ENCODE results near the gene C19orf85. TPM values are rescaled to one million over a fixed set of nuclear protein-coding genes. Genes with fewer than 3 reads are reported as not detected.
A peak's percentile ranks its signal among the peaks of the same experiment; 100 is the strongest.
"Not testable (repeated sequence)": the region's sequence is repeated elsewhere in the genome, so short reads cannot be mapped to it uniquely, and the experiment has no call there.

The C19orf85 gene
- not detected in 2 replicates for total RNA-seq

DNA sequence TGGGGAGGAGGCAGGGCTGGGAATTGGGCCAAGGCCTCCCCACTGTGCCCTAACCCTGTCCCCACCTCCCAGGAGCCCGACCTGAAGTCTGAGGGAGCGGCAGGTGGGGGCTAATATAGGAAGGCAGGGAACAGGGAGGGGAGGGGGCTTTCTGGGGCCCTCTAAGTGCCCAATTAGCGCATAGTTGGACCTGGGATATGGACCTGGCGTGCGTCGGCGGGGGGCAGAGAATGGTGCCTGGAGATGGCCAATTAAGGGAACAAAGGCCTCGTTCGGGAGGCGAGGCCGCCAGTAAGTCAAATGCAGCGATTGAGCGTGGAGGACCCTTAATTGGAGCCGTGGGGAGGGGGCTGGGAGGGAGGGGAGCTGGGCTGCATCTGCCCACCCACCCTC lies at the start of gene C19orf85:
Gene C19orf85, minus strand, starts transcription at position 90 of the 393 bp plus-strand sequence. CDS start 197 bp downstream, outside the sequence.
- DNase-seq, result no peak

DNA sequence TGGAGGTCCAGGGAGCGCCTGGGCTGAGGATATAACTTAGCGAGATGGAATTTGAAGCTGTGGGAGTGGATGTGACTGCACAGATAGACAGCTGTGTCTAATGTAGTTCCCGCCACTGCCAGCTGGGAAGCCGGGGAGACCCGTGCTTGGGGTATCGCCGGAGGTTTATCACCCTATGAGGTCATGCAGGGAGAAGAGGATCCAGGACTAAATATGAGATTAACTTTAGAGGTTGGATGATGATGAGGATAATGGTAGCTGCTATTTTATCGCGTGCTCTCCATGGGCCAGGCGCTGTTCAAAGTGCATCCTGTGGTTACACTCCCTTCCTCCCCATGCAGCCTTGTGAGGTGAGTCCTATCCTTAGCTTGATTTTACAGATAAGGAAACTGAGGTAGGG lies 43.6 kb upstream of the C19orf85 start:
- DNase-seq, result no peak

DNA sequence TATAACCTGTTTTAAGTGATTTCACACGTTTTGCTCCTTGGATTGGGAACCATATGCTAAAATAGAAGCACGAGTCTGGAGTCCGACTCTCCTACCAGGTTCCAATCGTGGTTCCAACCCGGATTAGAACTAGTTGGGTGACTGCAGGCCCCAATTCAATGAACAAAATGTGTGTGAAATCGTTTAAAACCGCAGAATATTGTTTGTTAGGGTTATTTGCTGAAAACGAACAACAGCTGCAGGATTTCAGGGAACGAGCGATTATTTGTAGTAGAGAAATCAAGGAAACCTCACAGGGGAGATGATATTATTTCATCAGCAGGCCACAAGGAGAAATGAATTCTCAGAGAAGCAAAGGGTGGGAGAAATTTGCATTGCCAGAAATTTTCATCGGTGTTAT lies 40.4 kb upstream of the C19orf85 start:
- DNase-seq, result no peak

DNA sequence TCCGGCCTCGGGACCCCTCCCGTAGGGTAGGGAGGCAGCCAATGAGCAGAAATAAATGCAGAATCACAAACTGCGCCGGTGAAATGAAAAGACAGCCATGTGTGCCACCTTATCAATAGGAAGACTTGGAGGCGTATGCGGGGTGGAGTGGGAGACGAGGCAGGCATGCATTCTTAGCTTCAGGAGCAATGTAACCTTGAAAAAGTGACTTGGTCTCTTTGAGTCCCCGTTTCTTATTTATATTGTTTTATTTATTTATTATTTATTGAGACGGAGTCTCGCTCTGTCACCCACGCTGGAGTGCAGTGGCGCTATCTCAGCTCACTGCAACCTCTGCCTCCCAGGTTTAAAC lies 39.7 kb upstream of the C19orf85 start:
- no peak for DNase-seq

DNA sequence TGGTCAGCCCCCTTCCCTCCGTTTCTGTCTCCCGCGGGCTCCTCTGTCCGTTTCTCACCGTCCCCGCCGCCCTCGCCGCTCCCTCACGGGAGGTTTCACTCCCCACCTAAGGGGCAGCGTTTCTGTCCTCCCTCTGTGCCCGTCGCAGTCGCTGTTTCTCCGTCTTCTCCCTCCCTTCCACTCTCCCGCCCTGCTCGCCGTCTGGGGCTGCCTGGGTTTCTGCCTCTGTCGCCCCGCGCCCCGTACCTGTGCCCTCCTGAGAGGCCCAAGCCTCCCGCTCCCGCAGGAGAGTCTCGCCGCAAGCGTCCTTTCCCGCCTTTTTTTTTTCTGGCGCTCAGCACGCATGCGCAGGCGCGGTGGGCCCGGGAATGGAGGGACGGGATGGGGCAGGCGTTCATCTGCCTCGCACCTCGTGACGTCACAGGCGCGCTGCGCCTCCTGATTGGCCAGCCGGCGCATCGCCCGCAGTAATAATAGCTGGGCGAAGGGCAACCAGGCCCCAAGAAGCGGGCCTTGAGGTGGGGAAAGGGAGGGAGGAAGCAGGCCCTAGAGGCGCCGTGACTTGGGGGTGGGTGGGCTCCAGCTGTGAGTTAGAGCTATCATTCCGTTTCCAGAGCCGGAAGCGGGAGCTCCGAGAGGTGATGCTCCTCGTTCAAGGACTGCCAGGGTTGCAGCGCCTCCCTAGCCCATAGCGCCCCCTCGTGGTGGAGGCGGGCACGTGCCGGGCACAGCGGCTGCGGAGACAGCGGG lies 39.1 kb upstream of the C19orf85 start:
- DNase-seq, result peak; percentile 95

DNA sequence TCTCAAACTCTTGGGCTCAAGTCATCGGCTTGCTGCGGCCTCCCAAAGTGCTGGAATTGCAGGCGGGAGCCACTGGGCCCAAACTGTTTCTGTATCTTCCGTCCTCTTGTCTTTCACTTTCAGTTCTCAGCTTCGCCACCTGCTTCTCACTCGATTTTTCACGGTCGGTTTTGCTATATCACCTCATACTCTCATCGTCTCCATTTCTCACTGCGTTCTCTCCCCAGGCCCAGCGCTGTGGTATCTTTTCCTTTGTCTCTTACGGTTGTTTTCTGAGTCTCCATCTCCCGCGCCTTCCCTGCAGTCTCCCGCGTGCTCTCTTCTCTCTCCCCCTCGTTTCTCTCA lies 38.6 kb upstream of the C19orf85 start:
- no peak for DNase-seq

DNA sequence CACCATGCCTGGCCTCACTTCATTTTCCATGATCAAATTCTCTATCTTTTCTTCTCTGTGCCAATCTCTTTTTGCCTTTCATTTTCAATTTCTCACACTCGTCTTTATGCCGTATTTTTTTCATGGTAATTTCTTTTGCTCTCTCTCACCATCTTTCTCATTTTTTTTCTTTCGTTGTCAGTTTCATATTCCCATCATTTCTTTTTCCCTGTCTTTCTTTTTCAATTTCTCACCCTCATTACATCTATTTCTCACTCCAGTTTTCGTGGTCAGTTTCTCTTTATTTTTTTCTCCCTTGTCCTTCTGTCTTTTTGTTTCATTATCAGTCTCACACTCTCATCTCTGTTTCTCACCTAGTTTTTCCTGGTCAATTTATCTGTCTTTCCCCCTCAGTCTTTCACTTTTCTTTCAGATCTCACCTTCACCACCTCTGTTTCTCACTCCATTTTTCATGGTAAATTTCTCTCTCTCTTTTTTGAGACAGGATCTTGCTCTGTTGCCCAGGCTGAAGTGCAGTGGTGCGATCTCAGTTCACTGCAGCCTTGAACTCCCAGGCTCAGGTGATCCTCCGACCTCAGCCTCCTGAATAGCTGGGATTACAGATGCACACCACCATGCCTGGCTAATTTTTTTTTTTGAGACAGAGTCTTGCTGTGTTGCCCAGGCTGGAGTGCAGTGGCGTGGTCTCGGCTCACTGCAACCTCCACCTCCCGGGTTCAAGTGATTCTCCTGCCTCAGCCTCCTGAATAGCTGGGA lies 37.8 kb upstream of the C19orf85 start:
- no peak for DNase-seq

DNA sequence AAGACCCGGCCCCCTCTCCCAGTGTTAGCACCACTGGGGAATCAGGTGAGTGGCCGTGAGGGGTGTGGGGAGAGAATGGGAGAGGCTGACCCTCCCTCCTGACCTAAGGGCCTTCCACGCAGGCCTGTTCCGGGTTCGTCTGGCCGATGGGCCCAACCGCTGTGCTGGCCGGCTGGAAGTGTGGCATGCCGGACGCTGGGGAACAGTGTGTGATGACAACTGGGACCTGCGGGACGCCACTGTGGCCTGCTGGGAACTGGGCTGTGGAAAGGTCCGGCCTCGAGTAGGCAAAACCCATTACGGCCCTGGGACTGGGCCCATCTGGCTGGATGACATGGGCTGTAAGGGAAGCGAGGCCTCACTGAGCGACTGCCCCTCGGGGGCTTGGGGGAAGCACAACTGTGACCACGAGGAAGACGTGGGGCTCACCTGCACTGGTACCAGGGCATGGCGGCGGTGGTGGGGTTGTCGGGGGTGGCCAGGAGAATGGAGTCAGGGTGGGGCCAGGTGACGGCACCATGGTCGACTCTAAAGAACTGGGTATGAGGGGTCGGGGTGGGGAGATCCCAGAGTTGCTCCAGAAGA lies 35.9 kb upstream of the C19orf85 start:
- DNase-seq, result no peak

DNA sequence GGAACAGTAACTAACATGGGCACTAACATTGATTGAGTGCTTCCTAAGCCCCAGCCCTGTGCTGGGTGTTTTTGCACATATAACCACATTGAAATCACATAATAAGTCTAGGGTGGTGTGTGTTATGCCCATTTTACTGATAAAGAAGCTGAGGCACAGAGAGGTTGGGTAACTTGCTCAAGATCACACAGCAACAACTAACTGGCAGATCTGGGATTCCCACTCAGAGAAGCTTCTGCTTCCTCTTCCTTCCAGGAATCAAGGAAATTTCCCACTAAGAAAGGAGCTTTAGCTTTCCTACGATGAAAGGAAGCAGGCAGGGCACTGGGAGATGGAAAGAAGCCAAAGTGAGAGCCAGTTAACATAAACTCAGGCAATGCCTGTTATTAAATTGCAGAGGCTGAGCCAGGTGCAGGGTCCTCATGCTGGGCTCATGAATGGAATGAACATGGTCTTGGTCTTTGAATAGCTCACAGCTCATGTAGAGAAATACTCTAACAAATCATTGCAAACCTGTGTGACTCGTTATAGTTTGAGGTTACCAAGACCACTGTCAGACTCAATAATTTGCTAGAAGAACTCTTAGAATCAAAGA lies 33.8 kb upstream of the C19orf85 start:
- DNase-seq, result no peak

DNA sequence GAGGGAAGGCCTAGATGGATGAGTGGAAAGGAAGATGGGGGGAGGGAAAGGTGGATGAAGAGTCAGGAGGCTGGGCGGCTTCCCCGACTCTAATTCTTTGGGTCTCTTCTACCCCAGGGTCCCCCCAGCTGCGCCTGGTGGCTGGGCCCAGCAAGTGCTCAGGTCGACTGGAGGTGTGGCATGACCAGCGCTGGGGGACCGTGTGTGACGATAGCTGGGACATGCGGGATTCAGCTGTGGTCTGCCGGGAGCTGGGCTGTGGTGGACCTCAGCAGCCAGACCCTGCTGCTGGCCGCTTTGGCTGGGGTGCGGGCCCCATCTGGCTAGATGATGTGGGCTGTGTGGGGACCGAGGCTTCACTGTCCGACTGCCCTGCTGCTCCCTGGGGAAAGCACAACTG lies 33.2 kb upstream of the C19orf85 start:
- DNase-seq, result no peak

DNA sequence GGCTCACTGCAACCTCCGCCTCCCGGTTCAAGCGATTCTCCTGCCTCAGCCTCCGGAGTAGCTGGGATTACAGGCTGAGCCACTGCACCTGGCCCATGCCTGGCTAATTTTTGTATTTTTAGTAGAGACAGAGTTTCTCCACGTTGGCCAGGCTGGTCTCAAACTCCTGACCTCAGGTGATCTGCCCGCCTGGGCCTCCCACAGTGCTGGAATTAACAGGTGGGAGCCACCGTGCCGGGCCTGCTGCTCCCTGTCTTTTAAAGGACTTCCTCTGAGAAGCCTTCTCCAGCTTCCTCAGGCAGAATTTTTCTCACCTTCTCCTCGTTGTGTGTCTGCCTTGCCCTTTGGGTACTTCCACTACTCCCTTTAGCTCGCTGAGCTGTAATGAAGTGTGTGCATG lies 32.3 kb upstream of the C19orf85 start:
- not testable (repeated sequence) for DNase-seq

DNA sequence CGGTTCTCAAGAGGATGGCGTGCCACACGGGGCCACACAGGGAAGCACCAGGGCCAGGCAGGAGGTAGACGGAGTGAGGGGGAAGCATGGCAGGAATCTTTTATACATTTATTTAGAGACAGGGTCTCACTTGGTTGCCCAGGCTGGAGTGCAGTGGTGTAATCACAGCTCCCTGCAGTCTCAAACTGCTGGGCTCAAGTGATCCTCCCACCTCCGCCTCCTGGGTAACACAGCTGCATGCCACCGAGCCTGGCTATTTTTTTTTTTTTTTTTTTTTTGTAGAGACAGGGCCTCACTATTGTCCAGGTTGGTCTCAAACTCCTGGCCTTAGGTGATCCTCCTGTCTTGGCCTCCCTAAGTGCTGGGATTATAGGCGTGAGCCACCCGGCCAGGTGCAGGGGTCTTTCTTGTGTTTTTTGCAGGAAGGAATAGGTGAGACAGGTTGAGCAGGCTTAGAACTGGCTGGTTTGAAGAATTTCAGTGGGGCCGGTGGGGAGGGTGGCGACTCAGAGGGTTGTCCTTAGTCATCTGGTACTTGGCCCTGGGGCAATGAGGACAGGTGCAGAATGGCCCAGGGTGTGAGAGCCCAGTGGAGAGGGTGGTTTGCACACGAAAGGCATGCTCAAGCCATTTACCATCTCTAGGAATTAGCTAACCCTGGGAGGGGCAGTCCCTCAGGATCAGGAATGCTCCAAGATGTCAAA lies 31.2 kb upstream of the C19orf85 start:
- DNase-seq, result no peak

DNA sequence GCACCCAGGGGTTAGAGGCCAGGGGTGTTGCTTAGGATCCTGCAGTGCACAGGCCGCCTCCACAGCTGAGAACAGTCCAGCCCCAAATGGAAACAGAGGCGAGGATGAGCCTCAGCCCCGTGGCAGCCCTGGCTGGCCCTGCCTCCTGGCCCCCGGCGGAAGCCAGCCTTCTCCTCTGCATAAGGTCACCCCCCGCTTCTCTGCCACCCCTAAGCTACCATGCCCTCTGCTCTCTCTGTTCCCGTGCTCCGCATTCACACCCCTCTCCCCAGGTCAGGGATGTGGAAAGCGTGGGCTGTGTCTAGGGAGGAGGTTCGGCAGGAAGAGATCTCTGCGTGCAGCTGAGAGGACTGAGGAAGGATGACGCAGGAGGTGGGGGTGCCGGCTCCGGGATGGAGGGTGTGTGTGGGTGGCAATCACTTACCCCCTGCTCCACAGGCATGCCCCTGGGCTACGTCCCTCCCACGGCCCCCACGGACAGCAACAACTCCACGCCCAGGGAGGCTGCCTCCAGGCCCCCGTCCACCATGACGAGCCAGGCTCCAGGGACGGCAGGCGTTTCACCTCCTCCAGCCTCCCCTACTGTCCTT lies 29.7 kb upstream of the C19orf85 start:
- DNase-seq, result peak; percentile 65

DNA sequence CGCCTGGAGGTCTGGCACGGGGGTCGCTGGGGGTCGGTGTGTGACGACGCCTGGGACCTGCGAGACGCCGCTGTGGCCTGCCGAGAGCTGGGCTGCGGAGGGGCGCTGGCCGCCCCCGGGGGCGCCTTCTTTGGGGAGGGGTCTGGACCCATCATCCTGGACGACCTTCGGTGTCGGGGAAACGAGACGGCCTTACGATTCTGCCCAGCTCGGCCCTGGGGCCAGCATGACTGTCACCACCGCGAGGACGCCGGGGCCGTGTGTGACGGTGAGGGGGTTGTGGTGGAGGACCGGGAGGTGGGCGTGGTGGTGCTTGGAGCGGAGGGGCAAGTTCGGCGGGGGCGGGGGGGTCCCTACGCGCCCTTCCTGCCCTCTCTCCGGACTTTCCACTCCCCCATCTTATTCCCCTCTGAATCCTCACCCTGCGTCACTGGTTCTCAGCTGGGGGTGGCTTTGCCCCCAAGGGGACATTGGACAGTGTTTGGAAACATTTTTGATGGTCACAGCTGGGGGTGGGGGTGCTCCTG lies 29.2 kb upstream of the C19orf85 start:
- DNase-seq, result no peak

DNA sequence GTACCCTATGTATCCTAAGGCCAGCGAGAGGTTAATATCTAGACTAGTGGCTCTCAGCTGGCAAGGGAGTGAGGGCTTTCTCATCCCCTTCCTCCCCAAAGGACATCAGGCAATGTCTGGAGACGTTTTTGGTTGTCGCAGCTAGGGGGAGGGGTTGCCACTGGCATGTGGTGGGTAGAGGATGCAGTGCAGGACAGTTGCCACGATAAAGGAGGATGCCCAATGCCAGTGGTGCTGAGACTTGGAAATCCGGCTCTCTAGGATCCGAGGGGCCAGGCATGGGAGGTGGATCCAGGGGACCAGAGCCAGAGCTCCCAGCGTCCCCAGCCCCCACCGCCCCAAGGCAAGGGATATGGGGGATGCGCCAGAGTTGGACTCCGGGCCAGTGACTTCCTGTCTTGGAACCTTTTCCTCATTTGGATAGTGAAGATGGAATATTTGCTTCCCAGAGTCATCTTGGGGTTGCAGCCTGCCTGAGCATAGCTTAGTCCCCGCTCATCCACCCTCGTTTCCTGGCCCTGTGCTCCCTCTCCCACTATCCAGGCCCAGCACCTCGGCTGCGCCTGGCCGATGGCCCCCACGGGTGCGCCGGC lies 28.6 kb upstream of the C19orf85 start:
- no peak for DNase-seq

DNA sequence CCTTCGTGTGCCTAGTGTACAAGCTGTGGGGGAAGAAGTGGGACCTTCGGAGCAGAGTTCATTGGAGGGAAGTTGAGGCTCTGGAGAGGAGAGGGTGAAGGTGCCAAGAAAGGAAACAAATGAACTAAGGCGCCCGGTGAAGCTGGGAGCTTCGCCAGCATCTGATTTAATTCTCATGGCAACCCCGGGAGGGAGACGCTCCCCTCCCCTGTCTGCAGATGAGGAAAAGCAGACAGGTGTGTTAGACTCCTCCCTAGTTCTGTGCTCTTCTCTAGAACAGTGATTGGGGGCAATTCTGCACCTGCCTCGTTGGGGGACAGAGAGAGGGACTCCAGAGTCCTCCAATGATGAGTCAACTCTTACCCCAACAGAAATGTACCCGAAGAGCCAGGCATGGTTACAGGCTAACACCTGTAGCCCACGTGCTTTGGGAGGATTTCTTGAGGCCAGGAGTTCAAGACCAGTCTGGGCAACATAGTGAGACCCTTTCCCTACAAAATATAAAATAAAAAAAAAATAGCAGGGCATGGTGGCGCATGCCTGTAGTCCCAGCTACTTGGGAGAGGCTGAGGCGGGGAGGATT lies 27.9 kb upstream of the C19orf85 start:
- DNase-seq, result no peak

DNA sequence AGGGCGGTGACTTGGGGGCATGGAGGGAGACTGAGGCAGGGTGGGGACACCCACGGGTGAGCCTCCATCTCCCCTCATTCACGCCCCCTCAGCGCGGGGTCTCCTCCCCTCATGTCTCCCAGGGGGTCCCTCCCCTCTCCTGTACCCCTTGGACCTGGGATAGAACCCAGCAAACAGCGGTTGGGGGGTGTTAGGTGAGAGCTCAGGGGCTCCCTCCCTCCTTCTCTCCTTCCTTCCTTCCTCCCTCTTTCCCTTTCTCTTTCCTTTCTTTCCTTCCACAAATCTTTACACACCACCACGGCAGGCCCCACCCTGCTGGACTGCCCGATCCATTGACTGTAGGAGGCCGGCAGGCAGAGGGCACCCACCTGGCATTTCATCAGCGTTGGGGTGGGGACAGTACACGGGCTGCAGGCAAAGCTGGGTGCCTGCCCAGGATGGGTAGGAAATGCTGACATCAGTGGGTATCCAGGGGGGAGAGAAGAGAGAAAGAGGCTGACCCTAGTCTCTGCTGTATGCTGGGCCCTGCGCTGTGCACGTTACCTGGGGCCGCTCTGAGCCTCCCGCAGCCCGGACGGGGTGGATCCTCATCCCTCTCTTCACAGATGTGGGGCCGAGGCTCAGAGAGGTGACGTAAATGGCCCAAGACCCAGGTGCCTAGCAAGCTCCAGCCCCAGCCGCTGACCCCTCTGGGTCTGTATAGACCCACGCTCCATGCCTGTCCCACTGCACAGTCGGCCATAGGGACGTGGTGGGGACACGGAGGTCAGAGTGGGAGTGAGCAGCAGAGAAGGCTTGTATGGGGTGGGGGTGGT lies 27.2 kb upstream of the C19orf85 start:
- no peak for DNase-seq

DNA sequence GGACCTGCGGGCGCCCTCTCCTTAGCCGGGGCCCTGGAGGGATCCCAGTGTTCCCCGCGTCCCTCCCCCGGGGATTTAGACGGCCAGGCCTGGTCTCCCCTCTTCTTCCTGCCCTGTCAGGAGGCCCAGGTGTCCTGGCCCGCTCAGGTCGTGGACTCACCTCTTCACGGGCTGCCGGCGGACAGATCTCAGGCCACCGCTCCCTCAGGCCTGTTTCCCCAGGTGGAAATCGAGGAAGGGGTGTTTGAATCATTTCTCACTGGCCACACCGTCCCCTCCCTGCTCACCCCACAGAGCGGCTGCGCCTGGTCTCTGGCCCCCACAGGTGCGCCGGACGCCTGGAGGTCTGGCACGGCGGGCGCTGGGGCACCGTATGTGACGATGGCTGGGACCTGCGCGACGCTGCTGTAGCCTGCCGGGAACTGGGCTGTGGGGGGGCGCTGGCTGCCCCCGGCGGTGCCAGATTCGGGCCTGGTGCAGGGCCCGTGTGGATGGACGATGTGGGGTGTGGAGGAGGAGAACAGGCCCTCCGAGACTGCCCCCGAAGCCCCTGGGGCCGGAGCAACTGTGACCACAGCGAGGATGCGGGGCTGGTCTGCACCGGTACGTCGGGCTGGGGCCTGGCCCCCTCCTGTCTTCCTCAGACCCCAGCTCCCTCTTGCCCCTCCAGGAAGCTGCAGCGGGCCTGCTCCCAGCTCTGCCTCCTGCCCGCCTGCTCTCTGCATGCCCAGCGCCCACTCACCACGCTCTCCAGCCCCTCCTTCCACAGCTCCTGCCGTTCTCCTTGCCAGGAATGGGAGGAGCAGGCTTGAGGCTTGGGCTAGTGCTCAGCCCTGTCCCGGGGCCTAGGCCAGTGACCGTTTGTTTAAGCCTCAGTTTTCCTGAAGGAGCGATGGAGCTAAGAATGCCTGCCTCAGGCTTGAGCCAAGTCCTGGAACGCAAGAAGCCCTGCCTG lies 26.2 kb upstream of the C19orf85 start:
- no peak for DNase-seq

DNA sequence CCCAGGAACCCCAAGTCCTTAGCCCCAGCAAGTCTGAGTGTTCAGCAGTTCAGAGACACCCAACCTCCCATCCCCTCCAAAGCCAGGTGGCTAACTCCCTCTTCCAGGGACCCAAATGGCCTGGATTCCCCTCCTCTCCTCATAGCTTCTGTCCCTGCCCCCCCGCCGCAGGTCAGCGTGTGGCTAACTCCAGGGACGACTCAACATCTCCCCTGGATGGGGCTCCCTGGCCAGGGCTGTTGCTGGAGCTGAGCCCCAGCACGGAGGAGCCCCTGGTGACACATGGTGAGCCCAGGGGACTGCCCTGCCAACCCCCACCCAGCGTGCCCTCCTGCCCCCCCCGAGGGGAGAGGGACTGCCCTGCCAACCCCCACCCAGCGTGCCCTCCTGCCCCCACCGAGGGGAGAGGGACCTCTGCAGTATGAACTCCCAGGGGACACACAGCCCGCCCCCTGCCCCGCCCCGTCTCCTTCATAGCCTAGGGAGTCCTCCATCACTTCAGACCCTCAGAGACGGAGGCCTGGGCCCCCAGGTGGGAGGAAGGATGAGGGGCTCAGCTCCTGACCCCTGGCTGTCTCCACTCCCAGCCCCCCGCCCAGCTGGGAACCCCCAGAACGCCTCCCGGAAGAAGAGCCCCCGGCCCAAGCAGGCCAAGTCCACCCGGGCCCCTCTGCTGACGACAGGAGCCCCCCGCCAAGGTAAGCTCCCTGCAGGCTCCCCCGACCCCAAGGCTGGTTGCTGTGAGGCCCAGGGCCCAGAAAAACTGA lies 25.3 kb upstream of the C19orf85 start:
- DNase-seq, result no peak

All from dermis blood vessel endothelial cell (primary cell).